Subcutaneous abdominal adipose tissue (tissue), 5 donors: ENCODE results near the gene KCNG4.

Experiments used
- H3K27ac ChIP-seq: one replicate; pipeline ENCODE4 v1.7.0; 2013; ENCODE audit warnings: low read depth, mild to moderate bottlenecking, inconsistent platforms, low read length, moderate library complexity
- H3K27me3 ChIP-seq, 5 donors: one replicate each; pipeline ENCODE4 v1.7.0; 2013; ENCODE audit warnings: low read length in 5 of 5, inconsistent platforms in 1 of 5; ENCODE audit not compliant: control insufficient read depth in 5 of 5, insufficient read depth in 4 of 5
- H3K36me3 ChIP-seq, 5 donors: one replicate each; pipeline ENCODE4 v1.7.0; 2013; ENCODE audit warnings: low read length in 5 of 5; ENCODE audit not compliant: control insufficient read depth in 5 of 5, insufficient read depth in 5 of 5
- H3K4me1 ChIP-seq, 5 donors: one replicate each; pipeline ENCODE4 v1.7.0; 2013; ENCODE audit warnings: low read length in 5 of 5, mild to moderate bottlenecking in 3 of 5, moderate library complexity in 1 of 5; ENCODE audit not compliant: control insufficient read depth in 5 of 5, insufficient read depth in 5 of 5
- H3K4me3 ChIP-seq, 5 donors: one replicate each; pipeline ENCODE4 v1.7.0; 2013; ENCODE audit warnings: low read length in 5 of 5, low read depth in 1 of 5
- H3K9ac ChIP-seq, 5 donors: one replicate each; pipeline ENCODE4 v1.7.0; 2013; ENCODE audit warnings: low read length in 5 of 5, mild to moderate bottlenecking in 4 of 5, moderate library complexity in 3 of 5
- H3K9me3 ChIP-seq, 5 donors: one replicate each; pipeline ENCODE4 v1.7.0; 2013; ENCODE audit warnings: low read length in 5 of 5; ENCODE audit not compliant: control insufficient read depth in 5 of 5
- donor health status: healthy.
- donor health status: healthy.
- donor health status: healthy.
- donor health status: healthy.
- donor health status: healthy.

KCNG4 gene

DNA sequence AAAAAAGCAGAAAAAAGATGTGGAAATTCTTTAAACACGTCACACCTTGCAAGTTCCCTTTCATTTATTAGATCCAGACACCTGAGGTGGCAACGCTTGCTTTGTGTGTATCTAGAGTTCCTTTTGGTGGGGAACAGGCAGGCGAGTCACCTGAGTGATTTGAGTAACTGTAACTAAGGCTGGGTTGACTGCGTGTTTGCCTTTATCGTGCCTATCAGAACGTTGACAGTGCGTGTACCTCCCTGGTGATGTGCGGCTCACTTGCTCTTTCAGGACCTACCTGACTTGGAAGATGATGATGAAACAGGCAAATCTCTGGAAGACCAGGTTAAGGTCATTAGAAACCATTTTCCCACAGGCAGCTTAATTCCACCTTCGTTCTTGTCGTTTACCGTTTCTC, 65.4 kb downstream of the KCNG4 start:
- H3K9ac ChIP-seq, result no peak overlapping the region

DNA sequence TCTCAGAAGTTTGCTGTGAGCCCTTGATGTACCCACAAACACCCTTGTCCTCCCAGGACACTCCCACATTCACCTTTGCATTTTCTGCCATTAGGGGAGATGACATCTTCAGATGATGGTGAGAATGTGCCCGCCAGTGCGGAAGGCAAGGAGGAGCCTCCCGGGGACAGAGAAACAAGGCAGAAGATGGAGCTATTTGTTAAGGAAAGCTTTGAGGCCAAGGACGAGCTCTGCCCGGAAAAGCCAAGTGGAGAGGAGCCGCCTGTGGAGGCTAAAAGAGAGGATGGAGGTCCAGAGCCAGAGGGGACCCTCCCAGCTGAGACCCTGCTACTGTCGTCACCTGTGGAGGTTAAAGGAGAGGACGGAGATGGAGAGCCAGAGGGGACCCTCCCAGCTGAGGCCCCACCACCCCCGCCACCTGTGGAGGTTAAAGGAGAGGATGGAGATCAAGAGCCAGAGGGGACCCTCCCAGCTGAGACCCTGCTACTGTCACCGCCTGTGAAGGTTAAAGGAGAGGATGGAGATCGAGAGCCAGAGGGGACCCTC, 70.0 kb downstream of the KCNG4 start:
- Histone ChIP-seq H3K36me3 (no peaks in the 10 kb centered on the region), H3K9ac (no peak overlapping the region), H3K27me3 (peaks cover 0 to 9% (median 5%) of the 10 kb centered on the region in 5 donors), H3K27ac (no peak overlapping the region), H3K9me3 (no peaks in the 10 kb centered on the region), H3K4me3 (no peak overlapping the region), H3K4me1 (no peaks in the 10 kb centered on the region)

More for the DNA sequence above, 65.4 kb downstream of the KCNG4 start:
- Histone ChIP-seq H3K4me1 (peaks cover 5 to 32% (median 27%) of the 10 kb centered on the region in 5 donors), H3K4me3 (no peak overlapping the region), H3K9me3 (no peaks in the 10 kb centered on the region), H3K27me3 (peaks cover 0 to 5% (median 0%) of the 10 kb centered on the region in 5 donors), H3K27ac (no peak overlapping the region), H3K36me3 (peaks cover 0 to 19% (median 14%) of the 10 kb centered on the region in 5 donors)
